ENCODE measurements around the gene APOF.
"Not testable (repeated sequence)": the region's sequence is repeated elsewhere in the genome, so short reads cannot be mapped to it uniquely, and the experiment has no call there.

The APOF gene, protein sequence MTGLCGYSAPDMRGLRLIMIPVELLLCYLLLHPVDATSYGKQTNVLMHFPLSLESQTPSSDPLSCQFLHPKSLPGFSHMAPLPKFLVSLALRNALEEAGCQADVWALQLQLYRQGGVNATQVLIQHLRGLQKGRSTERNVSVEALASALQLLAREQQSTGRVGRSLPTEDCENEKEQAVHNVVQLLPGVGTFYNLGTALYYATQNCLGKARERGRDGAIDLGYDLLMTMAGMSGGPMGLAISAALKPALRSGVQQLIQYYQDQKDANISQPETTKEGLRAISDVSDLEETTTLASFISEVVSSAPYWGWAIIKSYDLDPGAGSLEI

DNA sequence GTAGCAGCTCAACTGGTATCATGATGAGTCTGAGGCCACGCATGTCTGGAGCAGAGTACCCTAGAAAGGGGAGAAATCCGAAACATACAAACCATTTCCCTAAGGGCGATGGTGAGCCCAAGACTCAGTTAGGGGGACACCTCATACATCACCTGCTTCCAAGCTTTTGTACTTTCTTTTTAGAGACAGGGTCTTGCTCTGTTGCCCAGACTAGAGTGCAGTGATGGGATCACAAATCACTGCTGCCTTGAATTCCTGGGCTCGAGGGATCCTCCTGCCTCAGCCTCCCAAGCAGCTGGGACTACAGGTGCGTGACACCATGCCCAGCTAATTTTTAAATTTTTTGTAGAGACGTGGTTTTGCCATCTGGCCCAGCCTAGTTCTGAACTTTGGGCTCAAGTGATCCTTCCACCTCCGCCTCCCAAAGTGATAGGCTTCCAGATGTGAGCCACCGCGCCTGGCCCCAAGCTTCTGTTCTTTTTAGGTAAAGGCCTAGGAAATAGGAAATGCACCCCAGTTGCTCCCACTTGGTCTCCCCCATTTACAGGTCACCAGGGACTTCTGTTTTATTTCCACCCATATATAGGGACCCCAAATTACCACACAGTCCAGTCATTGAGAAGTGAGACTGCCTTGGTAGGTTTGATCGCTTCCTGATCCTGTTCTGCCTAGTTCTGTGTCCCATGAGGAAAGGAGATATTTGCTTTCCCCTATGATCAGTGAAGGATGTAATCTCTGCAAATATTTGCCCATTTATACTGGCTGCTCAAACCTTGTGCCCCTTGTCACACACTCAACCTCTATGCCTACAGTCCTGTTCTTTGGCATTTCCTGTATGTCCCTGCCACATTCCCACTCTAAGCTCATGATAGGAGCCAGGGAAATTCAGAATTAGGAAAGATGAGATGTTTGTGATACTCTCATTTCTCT, at the start of gene APOF:
APOF (minus strand) TSS at position 728 of the 930 bp plus-strand sequence; CDS start at position 616, 112 bp downstream.
- TF ChIP-seq, protein P1, sequence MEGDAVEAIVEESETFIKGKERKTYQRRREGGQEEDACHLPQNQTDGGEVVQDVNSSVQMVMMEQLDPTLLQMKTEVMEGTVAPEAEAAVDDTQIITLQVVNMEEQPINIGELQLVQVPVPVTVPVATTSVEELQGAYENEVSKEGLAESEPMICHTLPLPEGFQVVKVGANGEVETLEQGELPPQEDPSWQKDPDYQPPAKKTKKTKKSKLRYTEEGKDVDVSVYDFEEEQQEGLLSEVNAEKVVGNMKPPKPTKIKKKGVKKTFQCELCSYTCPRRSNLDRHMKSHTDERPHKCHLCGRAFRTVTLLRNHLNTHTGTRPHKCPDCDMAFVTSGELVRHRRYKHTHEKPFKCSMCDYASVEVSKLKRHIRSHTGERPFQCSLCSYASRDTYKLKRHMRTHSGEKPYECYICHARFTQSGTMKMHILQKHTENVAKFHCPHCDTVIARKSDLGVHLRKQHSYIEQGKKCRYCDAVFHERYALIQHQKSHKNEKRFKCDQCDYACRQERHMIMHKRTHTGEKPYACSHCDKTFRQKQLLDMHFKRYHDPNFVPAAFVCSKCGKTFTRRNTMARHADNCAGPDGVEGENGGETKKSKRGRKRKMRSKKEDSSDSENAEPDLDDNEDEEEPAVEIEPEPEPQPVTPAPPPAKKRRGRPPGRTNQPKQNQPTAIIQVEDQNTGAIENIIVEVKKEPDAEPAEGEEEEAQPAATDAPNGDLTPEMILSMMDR (IDR thresholded peaks at IDR 0.05; ENCODE audit: extremely low read depth, missing control alignments) = no peak
- no peak for DNase-seq (ENCODE audit: low spot score)

DNA sequence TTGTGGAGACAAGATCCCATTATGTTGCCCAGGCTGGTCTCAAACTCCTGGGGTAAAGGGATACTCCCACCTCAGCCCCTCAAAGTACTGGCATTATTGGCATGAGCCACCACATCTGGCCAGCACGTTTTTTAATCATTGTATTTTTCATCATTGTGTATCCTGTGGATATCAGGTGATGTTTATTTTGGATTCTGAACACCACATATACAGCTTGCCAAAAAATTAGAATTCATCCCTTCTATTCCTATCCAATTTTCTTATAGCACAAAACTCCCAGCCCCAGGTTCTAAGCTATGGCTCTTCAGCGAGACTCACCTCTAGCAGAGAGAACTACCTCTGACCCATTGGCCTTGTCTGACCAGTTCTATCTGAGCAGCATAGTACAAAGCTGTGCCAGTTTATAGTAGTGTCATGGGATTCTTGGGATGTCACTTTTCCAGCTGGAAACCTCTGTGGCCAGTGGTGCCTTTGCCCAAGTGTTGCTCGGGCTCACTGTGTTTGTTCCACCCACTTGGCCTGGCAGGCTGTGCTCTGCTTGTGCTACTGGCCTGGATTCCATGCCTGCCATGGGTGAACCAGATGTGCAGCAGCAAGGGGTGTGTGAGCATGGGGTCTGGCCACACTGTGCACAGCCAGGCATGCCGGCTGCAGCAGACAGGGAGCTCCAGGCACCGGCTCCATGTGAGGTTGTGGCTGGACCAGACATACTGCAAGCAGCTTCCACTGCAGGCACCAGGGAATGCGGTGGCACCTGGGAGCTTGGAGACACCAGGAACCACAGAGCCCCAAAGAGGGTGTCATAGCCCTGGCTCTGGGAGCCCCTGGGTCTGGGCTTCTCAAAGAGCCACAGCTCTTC, 49.4 kb upstream of the APOF start:
- DNase-seq (ENCODE audit: low spot score) = no peak
- TF ChIP-seq, protein P1 (IDR thresholded peaks at IDR 0.05; ENCODE audit: extremely low read depth, missing control alignments) = no peak

DNA sequence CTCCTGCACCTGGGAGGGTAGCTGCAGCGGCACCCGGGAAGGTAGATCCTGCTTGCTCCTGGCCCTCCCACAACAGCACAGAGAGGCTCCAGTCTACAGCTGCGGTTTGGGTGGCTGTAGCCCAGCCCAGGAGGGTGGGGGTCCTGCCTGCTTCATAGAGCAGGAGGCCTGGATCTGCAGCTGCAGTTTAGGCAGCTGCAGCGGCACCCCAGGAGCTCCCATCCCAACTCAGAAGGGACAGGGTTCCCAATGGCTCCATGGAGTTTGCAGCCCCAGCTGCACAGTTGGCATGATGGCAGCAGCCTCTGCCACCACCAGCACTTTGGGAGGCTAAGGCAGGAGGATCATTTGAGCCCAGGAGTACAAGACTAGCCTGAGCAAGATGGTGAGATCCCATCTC, 48.1 kb upstream of the APOF start:
- TF ChIP-seq, protein P1 (IDR thresholded peaks at IDR 0.05; ENCODE audit: extremely low read depth, missing control alignments) = no peak
- no peak for DNase-seq (ENCODE audit: low spot score)

DNA sequence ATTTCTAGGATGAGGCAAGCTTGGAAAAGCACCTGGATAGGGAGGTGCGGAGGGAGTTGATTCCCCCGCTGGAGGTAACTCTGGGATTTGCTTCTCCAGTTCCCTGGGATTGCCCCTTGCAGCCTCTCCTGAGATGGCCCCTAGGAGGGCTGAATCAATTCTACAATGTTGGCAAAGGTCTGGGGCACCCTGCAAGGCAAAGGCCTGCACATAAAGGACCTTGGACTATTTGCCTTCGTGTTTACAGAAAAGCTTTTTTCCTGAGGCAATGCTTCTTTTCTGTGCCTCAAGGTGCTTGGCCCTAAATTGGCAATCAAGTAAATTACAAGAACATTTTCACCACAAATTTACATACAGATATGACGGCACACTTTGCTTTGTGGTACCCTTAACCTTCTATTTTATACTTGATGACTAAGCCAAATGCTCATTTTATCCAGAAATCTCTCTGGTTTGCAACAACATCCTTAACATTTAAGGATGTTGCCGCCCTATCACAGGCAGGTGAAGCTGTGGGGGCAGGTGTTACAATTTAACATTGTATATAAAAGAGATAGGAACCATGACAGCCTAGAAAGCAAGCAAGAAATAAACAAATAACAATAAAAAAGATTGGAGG, 46.3 kb upstream of the APOF start:
- TF ChIP-seq, protein P1 (IDR thresholded peaks at IDR 0.05; ENCODE audit: extremely low read depth, missing control alignments) = no peak
- no peak for DNase-seq (ENCODE audit: low spot score)

DNA sequence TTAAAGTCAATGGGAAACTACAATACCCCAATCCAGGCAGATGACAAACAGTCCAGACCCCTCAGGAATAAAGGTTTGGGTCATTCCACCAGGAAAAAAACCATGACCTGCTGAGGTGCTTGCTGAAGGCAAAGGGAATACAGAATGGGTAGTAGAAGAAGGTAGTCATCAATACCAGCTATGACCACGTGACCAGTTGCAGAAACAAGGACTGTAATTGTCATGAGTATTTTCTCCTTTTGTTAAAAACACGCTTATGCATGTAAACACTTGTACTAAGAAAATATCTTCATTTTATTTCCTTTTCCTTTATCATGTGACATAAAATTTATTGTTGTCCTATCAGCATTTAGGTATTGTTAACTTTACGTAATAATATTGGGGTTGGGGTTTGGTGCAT, 41.6 kb upstream of the APOF start:
- not testable (repeated sequence) for DNase-seq (ENCODE audit: low spot score)

DNA sequence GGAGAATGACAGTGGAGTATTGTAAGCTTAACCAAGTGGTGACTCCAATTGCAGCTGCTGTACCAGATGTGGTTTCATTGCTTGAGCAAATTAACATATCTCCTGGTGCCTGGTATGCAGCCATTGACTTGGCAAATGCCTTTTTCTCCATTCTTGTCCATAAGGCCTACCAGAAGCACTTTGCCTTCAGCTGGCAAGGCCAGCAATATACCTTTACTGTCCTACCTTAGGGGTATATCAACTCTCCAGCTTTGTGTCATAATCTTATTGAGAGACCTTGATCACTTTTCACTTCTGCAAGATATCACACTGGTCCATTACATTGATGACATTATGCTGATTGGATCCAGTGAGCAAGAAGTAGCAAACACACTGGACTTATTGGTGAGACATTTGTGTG, 39.0 kb upstream of the APOF start:
- not testable (repeated sequence) for DNase-seq (ENCODE audit: low spot score)

DNA sequence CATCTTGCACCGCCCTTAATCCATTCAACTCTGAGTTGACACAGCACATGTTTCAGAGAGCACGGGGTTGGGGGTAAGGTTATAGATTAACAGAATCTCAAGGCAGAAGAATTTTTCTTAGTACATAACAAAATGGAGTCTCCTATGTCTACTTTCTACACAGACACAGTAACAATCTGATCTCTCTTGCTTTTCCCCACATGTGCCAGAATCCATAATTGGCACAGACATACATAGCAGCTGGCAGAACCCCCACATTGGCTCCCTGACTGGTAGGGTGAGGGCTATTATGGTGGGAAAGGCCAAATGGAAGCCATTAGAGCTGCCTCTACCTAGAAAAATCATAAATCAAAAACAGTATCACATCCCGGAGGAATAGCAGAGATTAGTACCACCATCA, 38.5 kb upstream of the APOF start:
- DNase-seq (ENCODE audit: low spot score) = not testable (repeated sequence)

DNA sequence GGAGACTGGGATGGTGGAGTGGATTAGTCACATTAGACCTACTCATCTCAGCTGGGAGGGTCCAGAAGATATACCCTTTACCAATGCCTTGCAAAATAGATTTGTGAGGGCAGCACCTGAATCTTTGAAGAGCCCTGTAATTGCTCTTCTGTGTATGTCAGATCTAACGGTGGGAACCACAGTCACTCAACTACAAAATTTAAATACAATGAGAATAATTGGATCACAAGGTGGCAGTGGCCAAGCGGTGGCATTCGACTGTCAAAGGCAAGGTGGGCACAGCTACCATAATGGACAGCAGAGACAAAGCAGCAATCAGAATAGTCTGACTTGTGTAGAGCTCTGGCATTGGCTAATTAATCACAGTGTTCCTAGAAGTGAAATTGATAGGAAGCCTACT, 36.8 kb upstream of the APOF start:
- DNase-seq (ENCODE audit: low spot score) = not testable (repeated sequence)

DNA sequence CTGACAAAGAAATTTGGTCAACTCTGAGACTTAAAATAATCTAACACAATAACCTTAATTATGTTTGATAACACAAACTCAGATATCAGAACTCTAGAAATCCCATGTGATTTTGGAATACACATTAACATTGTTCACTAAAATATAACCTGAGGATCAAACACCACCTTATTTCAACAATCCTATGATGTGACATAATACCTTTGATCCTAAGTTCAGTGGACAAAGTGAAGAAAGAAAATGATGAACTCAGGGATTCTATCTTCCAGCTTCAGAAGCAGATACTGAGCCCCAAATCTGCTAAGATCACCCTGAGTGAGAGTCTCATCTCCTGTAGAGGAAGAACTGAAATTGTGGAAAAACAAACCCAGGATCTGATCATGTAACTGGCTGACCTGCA, 35.7 kb upstream of the APOF start:
- TF ChIP-seq, protein P1 (IDR thresholded peaks at IDR 0.05; ENCODE audit: extremely low read depth, missing control alignments) = no peak
- DNase-seq (ENCODE audit: low spot score) = no peak
